ENCODE measurements around the gene NATD1.

GRCh38 chr17:21200590-21201297 is 52.5 kb downstream of the NATD1 start:
- no peak for TF ChIP-seq CTCF (IDR thresholded peaks at IDR 0.05)
- TF ChIP-seq POLR2A (IDR thresholded peaks at IDR 0.05; ENCODE audit: low read length) = no peak
- no peak for TF ChIP-seq SMC3 (IDR thresholded peaks at IDR 0.05)
- no peak for TF ChIP-seq FOSL2 (IDR thresholded peaks at IDR 0.05)
- no peak for TF ChIP-seq FOSL2 (CRISPR knock-in tag; IDR thresholded peaks at IDR 0.05)
- TF ChIP-seq E2F6 (IDR thresholded peaks at IDR 0.05; ENCODE audit: borderline replicate concordance, low read depth) = no peak

Measured in A549 (cell line).